Osteoblast (primary cell): ENCODE measurements around the gene CCAR1. TPM values are rescaled to one million over a fixed set of nuclear protein-coding genes. Genes with fewer than 3 reads are reported as not detected.
"Not testable (repeated sequence)": the region's sequence is repeated elsewhere in the genome, so short reads cannot be mapped to it uniquely, and the experiment has no call there.

Experiments used
- DNase-seq: peaks from one replicate; pipeline ENCODE4 v3.0.0; 2011; ENCODE audit warnings: low spot score, mixed read lengths; ENCODE audit not compliant: insufficient read length; ENCODE audit errors: missing footprints
- H2AFZ ChIP-seq: 2 replicates; pipeline ENCODE4 v1.6.0; 2011; ENCODE audit warnings: mild to moderate bottlenecking, low read length
- H3K27ac ChIP-seq: 2 replicates; pipeline ENCODE4 v1.5.1; 2011; ENCODE audit warnings: mild to moderate bottlenecking, low read depth, low read length, moderate library complexity
- H3K27me3 ChIP-seq: 2 replicates; pipeline ENCODE4 v1.6.0; 2012; ENCODE audit warnings: mild to moderate bottlenecking, control low read depth, inconsistent platforms, low read length, moderate library complexity; ENCODE audit not compliant: insufficient read depth
- H3K36me3 ChIP-seq: 2 replicates; pipeline ENCODE4 v1.5.1; 2011; ENCODE audit warnings: mild to moderate bottlenecking, low read length, control low read depth, moderate library complexity; ENCODE audit not compliant: insufficient read depth
- H3K4me1 ChIP-seq: 2 replicates; pipeline ENCODE4 v1.5.1; 2011; ENCODE audit warnings: mild to moderate bottlenecking, low read length, control low read depth, moderate library complexity; ENCODE audit not compliant: insufficient read depth
- H3K4me2 ChIP-seq: 2 replicates; pipeline ENCODE4 v1.6.0; 2011; ENCODE audit warnings: mild to moderate bottlenecking, low read length; ENCODE audit not compliant: insufficient read depth
- H3K4me3 ChIP-seq: fragments of 200-600 bp; sonication (generic); 3 replicates; pipeline ENCODE4 v1.5.1; 2012; ENCODE audit warnings: mild to moderate bottlenecking, low read length, inconsistent platforms; ENCODE audit not compliant: insufficient read depth
- H3K79me2 ChIP-seq: 2 replicates; pipeline ENCODE4 v1.6.0; 2012; ENCODE audit warnings: mild to moderate bottlenecking, low read length, control low read depth, inconsistent platforms; ENCODE audit not compliant: insufficient read depth
- H3K9me3 ChIP-seq: 2 replicates; pipeline ENCODE4 v1.5.1; 2011; ENCODE audit warnings: low read depth, low read length, control low read depth
- H4K20me1 ChIP-seq: 2 replicates; pipeline ENCODE4 v1.6.0; 2012; ENCODE audit warnings: mild to moderate bottlenecking, low read length, control low read depth; ENCODE audit not compliant: insufficient read depth
- CTCF ChIP-seq: IDR thresholded peaks from 2 replicates; pipeline ENCODE4 v1.5.1; 2011; ENCODE audit warnings: mild to moderate bottlenecking, low read depth, low read length, moderate library complexity; ENCODE audit errors: extremely low read depth
- total RNA-seq: library from RNA; depleted of rRNA; stranded (reverse); fragments of >200 nt; gene quantifications from 2 replicates; pipeline ENCODE4 v1.2.3, GENCODE V29; 2012

Gene CCAR1
- total RNA-seq, 1 donor: 49.2 TPM

- H3K9me3 ChIP-seq: no peaks in the 10 kb centered on the region
- H3K4me2 ChIP-seq: no peak overlapping the region
- no peak overlapping the region for H3K4me3 ChIP-seq
- H2AFZ ChIP-seq: no peak overlapping the region
- peaks cover 50% of the 10 kb centered on the region for H3K27me3 ChIP-seq
- TF ChIP-seq CTCF: no peak
- H3K27ac ChIP-seq: no peak overlapping the region
- peaks cover 4% of the 10 kb centered on the region for H3K4me1 ChIP-seq
- no peaks in the 10 kb centered on the region for H3K79me2 ChIP-seq
- no peaks in the 10 kb centered on the region for H4K20me1 ChIP-seq
- DNase-seq: no peak
- no peaks in the 10 kb centered on the region for H3K36me3 ChIP-seq
These were observed 108.9 kb downstream of the CCAR1 start for GRCh38 chr10:68829952-68830351.

- H3K9me3 ChIP-seq: no peaks in the 10 kb centered on the region
These were observed 111.0 kb downstream of the CCAR1 start for GRCh38 chr10:68831961-68832455.

GRCh38 chr10:68832601-68833000, 111.6 kb downstream of the CCAR1 start:
- Histone ChIP-seq H3K9me3 (no peaks in the 10 kb centered on the region), H3K4me2 (no peak overlapping the region), H3K4me3 (no peak overlapping the region), H3K27me3 (peaks cover 54% of the 10 kb centered on the region), H2AFZ (no peak overlapping the region), H4K20me1 (no peaks in the 10 kb centered on the region), H3K4me1 (no peaks in the 10 kb centered on the region), H3K79me2 (no peaks in the 10 kb centered on the region), H3K27ac (no peak overlapping the region), H3K36me3 (no peaks in the 10 kb centered on the region)
- no peak for TF ChIP-seq CTCF
- no peak for DNase-seq

More at GRCh38 chr10:68831961-68832455, 111.0 kb downstream of the CCAR1 start:
- Histone ChIP-seq H3K36me3 (no peaks in the 10 kb centered on the region), H3K79me2 (no peaks in the 10 kb centered on the region), H3K27me3 (peaks cover 54% of the 10 kb centered on the region), H2AFZ (no peak overlapping the region), H4K20me1 (no peaks in the 10 kb centered on the region), H3K4me2 (no peak overlapping the region), H3K4me3 (no peak overlapping the region), H3K27ac (no peak overlapping the region), H3K4me1 (peaks cover under 1% of the 10 kb centered on the region)
- DNase-seq: no peak
- TF ChIP-seq CTCF: no peak

GRCh38 chr10:68837626-68838322, 116.7 kb downstream of the CCAR1 start:
- no peaks in the 10 kb centered on the region for H3K9me3 ChIP-seq
- H3K4me1 ChIP-seq: no peaks in the 10 kb centered on the region
- H3K4me3 ChIP-seq: no peak overlapping the region
- no peaks in the 10 kb centered on the region for H3K79me2 ChIP-seq
- DNase-seq: no peak
- H4K20me1 ChIP-seq: no peaks in the 10 kb centered on the region
- no peak for TF ChIP-seq CTCF
- H3K27me3 ChIP-seq: peaks cover 17% of the 10 kb centered on the region
- no peaks in the 10 kb centered on the region for H3K36me3 ChIP-seq
- no peak overlapping the region for H3K4me2 ChIP-seq
- H3K27ac ChIP-seq: no peak overlapping the region
- H2AFZ ChIP-seq: no peak overlapping the region

- not testable (repeated sequence) for H3K79me2 ChIP-seq, H3K27me3 ChIP-seq, H3K27ac ChIP-seq, H3K4me1 ChIP-seq, H3K36me3 ChIP-seq, H3K4me3 ChIP-seq, H2AFZ ChIP-seq, DNase-seq, H3K9me3 ChIP-seq, H4K20me1 ChIP-seq, H3K4me2 ChIP-seq
These were observed 119.6 kb downstream of the CCAR1 start for GRCh38 chr10:68840650-68841049.
